K562 treated with DMSO at 1 percent for 12 hours (cell line): ENCODE data around the gene MISP. TPM values are rescaled to one million over a fixed set of nuclear protein-coding genes. Genes with fewer than 3 reads are reported as not detected.

Experiments
- total RNA-seq: library from RNA; unstranded; fragments of 300-600 nt; gene quantifications from 2 replicates; pipeline ENCODE4 v1.2.3, GENCODE V29; 2022; ENCODE audit not compliant: insufficient read depth

MISP gene, protein sequence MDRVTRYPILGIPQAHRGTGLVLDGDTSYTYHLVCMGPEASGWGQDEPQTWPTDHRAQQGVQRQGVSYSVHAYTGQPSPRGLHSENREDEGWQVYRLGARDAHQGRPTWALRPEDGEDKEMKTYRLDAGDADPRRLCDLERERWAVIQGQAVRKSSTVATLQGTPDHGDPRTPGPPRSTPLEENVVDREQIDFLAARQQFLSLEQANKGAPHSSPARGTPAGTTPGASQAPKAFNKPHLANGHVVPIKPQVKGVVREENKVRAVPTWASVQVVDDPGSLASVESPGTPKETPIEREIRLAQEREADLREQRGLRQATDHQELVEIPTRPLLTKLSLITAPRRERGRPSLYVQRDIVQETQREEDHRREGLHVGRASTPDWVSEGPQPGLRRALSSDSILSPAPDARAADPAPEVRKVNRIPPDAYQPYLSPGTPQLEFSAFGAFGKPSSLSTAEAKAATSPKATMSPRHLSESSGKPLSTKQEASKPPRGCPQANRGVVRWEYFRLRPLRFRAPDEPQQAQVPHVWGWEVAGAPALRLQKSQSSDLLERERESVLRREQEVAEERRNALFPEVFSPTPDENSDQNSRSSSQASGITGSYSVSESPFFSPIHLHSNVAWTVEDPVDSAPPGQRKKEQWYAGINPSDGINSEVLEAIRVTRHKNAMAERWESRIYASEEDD
- total RNA-seq: 0.38 TPM in 1 of 2 replicates, not detected in the other

DNA sequence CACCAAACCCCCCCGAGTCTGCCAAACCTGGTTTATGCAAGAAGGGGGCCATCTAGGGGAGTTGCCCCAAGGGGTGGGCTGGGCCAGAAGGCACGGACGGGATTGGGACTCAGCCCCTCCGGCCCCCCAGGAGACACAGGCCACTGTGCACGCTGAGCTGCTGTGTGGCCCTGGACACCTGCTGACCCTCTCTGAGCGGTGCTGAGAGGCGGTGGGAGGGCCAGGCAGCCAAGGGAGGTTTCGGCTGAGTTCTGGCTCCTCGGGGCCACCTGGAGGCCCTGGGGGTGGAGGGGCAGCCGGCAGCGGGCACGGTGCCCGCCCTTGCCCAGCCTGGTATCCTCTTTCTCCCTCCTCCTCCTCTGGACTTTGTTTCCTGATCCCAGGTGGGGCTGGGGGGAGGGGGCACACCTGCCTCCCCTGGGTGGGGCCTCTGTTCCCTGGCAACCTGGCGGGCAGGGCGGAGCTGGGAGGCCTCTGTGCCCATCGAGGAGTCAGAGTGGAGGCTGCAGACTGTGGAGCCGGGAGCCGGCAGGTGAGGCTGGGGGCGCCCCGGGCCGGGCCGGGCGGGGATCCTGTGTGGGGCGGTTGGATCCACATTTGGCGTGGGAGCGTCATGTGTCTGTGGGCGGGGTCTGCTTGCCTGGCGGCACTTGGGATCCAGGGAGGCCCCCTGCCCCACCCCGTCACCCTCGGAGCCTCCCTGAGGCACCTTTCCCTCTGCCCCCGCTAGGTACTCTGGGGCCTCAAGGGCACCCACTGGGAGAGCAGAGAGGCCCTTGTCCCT, at the start of gene MISP:
TSS of gene MISP (plus strand) at position 473 of the 784 bp plus-strand sequence. CDS start 5,835 bp downstream, outside the sequence.

DNA sequence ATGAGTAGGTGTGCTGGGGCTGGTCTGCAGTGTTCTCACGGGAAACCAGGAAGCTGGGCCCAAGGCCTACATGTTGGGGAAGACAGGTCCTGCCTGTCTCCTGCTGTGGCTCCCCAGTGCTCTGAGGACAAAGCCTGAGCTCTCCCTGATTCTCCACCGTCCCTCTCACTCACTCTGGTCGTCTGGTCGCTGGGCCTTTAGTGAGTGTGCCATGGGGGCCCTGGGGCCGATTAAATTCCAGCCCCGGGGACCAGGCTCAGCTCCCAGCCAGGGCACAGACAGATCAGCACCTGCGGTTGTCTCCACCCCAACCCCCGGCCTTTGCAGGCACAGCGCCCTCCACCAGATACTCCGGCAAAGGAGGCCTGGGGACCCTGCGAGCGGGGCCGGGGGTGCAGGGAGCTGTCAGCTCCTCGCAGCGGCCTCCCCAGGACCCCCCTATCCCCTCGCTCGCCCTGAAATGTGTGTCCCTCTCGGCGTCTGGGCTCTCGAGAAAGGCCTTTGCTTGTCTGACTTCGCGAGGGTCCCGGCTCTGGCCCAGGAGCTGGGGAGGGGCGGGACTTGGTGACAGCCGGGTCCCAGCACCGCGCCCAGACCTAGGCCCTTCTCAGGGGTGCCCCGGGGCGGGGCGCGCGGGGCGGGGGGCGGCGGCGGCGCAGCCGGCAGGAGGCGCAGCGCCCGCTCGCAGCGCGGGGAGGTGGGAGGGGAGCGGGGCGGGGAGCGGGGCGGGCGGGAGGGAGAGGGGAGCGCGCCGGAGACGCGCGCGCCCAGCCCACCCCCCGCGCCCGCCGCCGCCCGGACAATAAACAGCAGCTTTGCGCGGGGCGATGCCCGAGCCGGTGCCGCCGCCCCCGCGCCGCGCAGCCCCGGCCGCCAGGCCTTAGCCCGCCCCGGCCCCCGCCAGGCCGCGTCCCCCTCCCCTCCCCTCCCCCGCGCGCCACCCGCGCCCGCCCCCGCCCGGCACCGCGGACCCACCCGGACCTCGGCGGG, 42.5 kb upstream of the MISP start, which contains the start of gene PALM:
TSS of gene PALM (plus strand) at position 782 of the 990 bp plus-strand sequence. CDS start 212 bp downstream, outside the sequence.

DNA sequence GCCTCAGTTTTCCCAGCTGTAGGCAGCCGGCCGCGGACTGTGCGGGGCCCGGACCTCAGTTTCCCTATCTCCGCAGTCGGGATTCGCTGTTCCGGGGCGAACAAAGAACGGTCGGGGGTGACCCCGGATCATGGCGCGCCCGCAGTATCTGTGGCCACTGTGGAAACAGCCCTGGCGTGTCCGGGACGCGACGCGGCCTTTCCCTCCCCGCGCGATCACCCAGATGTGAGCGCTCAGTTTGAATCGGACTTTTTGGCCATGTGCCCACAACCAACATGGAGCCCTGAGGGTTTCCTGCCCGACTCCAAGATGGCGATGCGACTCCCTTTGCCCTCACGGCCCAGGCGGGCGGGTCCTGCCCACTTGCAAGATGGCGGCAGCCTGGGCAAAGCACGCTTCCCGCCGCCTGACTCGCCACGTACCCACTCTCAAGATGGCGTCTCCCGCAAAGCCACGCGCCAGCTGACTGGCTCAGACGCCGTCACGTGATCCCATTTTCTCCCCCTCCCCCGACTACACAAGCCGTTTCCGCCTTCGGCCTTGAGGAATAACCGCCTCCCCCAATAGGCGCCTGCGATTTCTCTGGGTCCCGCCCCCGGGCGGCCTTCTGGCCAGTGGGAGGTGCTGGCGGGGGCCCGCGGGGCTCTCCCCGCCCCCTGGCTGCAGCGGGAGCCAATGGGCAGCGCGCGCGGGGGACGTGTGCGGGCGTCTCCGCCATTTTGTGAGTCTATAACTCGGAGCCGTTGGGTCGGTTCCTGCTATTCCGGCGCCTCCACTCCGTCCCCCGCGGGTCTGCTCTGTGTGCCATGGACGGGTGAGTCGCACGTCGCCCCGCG, 46.0 kb downstream of the MISP start, which contains the start of gene PTBP1:
TSS of gene PTBP1 (plus strand) at position 761 of the 836 bp plus-strand sequence. CDS start at position 807, 46 bp downstream.

Other genes with a start within 250 kb of the MISP start
- 50.0 and 96.2 TPM in 2 replicates for gene TPGS1, start 243.6 kb upstream of the MISP start, total RNA-seq
- gene CDC34, start 219.4 kb upstream of the MISP start, total RNA-seq: 134 and 173 TPM in 2 replicates
- 2.5 and 3.2 TPM in 2 replicates for gene GZMM, start 207.1 kb upstream of the MISP start, total RNA-seq
- 539 and 624 TPM in 2 replicates for gene BSG, start 178.5 kb upstream of the MISP start, total RNA-seq
- gene HCN2, start 161.2 kb upstream of the MISP start, total RNA-seq: 3.5 and 4.7 TPM in 2 replicates
- gene POLRMT, start 117.6 kb upstream of the MISP start, total RNA-seq: 86.8 and 92.3 TPM in 2 replicates
- gene FGF22, start 111.2 kb upstream of the MISP start, total RNA-seq: 0.58 and 0.74 TPM in 2 replicates
- 77.4 and 85.9 TPM in 2 replicates for gene RNF126, start 87.9 kb upstream of the MISP start, total RNA-seq
- gene FSTL3, start 74.7 kb upstream of the MISP start, total RNA-seq: 5.5 and 11.6 TPM in 2 replicates
- 26.1 and 36.0 TPM in 2 replicates for gene PRSS57, start 55.7 kb upstream of the MISP start, total RNA-seq
- gene PALM, start 42.2 kb upstream of the MISP start, total RNA-seq: 11.5 and 13.7 TPM in 2 replicates
- 169 and 333 TPM in 2 replicates for gene PTBP1, start 46.3 kb downstream of the MISP start, total RNA-seq
- 24.0 and 30.0 TPM in 2 replicates for gene PLPPR3, start 70.8 kb downstream of the MISP start, total RNA-seq
- 0.39 and 2.1 TPM in 2 replicates for gene AZU1, start 76.7 kb downstream of the MISP start, total RNA-seq
- not detected in 2 replicates for gene PRTN3, start 89.9 kb downstream of the MISP start, total RNA-seq
- not detected in 2 replicates for gene ELANE, start 101.2 kb downstream of the MISP start, total RNA-seq
- gene CFD, start 108.6 kb downstream of the MISP start, total RNA-seq: 28.7 and 52.0 TPM in 2 replicates
- 32.2 and 39.5 TPM in 2 replicates for gene MED16, start 142.1 kb downstream of the MISP start, total RNA-seq
- gene RNU6-9, start 142.4 kb downstream of the MISP start, total RNA-seq: not detected in 2 replicates
- gene R3HDM4, start 162.1 kb downstream of the MISP start, total RNA-seq: 136 and 158 TPM in 2 replicates
- 2.2 and 4.1 TPM in 2 replicates for gene KISS1R, start 166.2 kb downstream of the MISP start, total RNA-seq
- 36.2 and 75.8 TPM in 2 replicates for gene ARID3A, start 174.9 kb downstream of the MISP start, total RNA-seq
- 49.7 and 59.6 TPM in 2 replicates for gene WDR18, start 233.2 kb downstream of the MISP start, total RNA-seq
- gene GRIN3B, start 249.3 kb downstream of the MISP start, total RNA-seq: 0.59 TPM in 1 of 2 replicates, not detected in the other